ENCODE data around the gene MAP2K7.
"Not testable (repeated sequence)": the region's sequence is repeated elsewhere in the genome, so short reads cannot be mapped to it uniquely, and the experiment has no call there.

The MAP2K7 gene

GRCh38 chr19:7908742-7909461 lies 5.2 kb downstream of the MAP2K7 start:
- no peak for DNase-seq

- no peak for DNase-seq
These were observed 5.9 kb downstream of the MAP2K7 start for GRCh38 chr19:7909471-7910067.

GRCh38 chr19:7910321-7911161 lies 6.9 kb downstream of the MAP2K7 start:
- no peak for DNase-seq

GRCh38 chr19:7911508-7912143 lies 7.9 kb downstream of the MAP2K7 start:
- DNase-seq: no peak

GRCh38 chr19:7912144-7912696 lies 8.5 kb downstream of the MAP2K7 start:
- peak in 1 of 3 experiments; percentile 9 for DNase-seq

- no peak for DNase-seq
These were observed 9.3 kb downstream of the MAP2K7 start for GRCh38 chr19:7912697-7913564.

- no peak for DNase-seq
These were observed 10.0 kb downstream of the MAP2K7 start for GRCh38 chr19:7913652-7914051.

GRCh38 chr19:7914099-7914498 lies 10.4 kb downstream of the MAP2K7 start:
- no peak for DNase-seq

GRCh38 chr19:7914598-7915045 lies 10.9 kb downstream of the MAP2K7 start, which contains the start of gene TGFBR3L:
Gene TGFBR3L (plus strand): TSS chr19:7914830.
- no peak for DNase-seq

- DNase-seq: no peak
These were observed 11.8 kb downstream of the MAP2K7 start for GRCh38 chr19:7915250-7916102.

- peak in 2 of 3 experiments; percentile 48 to 55 for DNase-seq
These were observed 12.7 kb downstream of the MAP2K7 start for GRCh38 chr19:7916103-7916954.

GRCh38 chr19:7916955-7917266 lies 13.2 kb downstream of the MAP2K7 start:
- DNase-seq: peak in 2 of 3 experiments; percentile 41 to 50

GRCh38 chr19:7917267-7918061 lies 13.8 kb downstream of the MAP2K7 start:
- DNase-seq: peak in 2 of 3 experiments; percentile 69 to 77

- not testable (repeated sequence) for DNase-seq
These were observed 14.5 kb downstream of the MAP2K7 start for GRCh38 chr19:7918062-7918614.

- peak in 1 of 3 experiments; percentile 6 for DNase-seq
These were observed 15.1 kb downstream of the MAP2K7 start for GRCh38 chr19:7918615-7919421.

GRCh38 chr19:7919610-7920518 lies 16.2 kb downstream of the MAP2K7 start, which contains the start of gene SNAPC2:
Gene SNAPC2 (plus strand): TSS chr19:7920338. CDS start chr19:7920367, 29 bp downstream.
- peak; percentile 85 to 99 (median 98) for DNase-seq

Data from NCI-H1417 (cell line).